ENCODE measurements around the gene LPCAT4. TPM values are rescaled to one million over a fixed set of nuclear protein-coding genes. Genes with fewer than 3 reads are reported as not detected.
"Not testable (repeated sequence)": the region's sequence is repeated elsewhere in the genome, so short reads cannot be mapped to it uniquely, and the experiment has no call there.

LPCAT4 gene
- total and polyA plus RNA-seq, 8 donors, result 9.7 to 34.6 (median 17.1) TPM

DNA sequence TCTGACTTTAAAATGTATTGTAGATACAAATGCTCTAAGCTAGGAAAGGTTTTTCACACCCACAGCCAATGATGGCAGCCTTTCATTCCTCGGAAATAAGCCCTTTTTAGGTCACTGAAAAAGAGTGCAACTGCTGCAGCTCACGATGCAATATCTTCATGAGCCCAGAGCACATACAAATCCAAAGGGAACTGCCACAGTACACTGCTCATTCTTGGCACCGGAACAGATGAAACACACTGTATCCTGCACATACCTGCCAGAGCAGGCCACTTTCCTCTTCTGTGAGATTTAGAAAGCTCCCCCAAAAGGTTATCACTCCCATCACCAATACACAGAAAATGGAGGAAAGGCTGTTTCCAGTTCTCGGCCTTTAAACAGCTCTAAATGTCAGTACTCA lies 13.5 kb upstream of the LPCAT4 start:
- intact Hi-C loops (cut with DNase I); ATAC-seq; H3K4me1 ChIP-seq; H3K27ac ChIP-seq; H3K9me3 ChIP-seq; H3K36me3 ChIP-seq; FAIRE-seq; H3K27me3 ChIP-seq; H3K4me3 ChIP-seq; DNase-seq: not testable (repeated sequence)
- WGBS, 2 donors, result 70 to 86% methylated on average over 4 of the region's 4 CpGs

GRCh38 chr15:34376856-34377255 lies 9.9 kb upstream of the LPCAT4 start:
- no peak overlapping the region for H3K27ac ChIP-seq
- TF ChIP-seq, protein P1, sequence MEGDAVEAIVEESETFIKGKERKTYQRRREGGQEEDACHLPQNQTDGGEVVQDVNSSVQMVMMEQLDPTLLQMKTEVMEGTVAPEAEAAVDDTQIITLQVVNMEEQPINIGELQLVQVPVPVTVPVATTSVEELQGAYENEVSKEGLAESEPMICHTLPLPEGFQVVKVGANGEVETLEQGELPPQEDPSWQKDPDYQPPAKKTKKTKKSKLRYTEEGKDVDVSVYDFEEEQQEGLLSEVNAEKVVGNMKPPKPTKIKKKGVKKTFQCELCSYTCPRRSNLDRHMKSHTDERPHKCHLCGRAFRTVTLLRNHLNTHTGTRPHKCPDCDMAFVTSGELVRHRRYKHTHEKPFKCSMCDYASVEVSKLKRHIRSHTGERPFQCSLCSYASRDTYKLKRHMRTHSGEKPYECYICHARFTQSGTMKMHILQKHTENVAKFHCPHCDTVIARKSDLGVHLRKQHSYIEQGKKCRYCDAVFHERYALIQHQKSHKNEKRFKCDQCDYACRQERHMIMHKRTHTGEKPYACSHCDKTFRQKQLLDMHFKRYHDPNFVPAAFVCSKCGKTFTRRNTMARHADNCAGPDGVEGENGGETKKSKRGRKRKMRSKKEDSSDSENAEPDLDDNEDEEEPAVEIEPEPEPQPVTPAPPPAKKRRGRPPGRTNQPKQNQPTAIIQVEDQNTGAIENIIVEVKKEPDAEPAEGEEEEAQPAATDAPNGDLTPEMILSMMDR (IDR thresholded peaks at IDR 0.05), result no peak
- H3K4me3 ChIP-seq, result no peak overlapping the region
- no peaks in the 10 kb centered on the region for H3K27me3 ChIP-seq
- H3K9me3 ChIP-seq, result no peaks in the 10 kb centered on the region
- intact Hi-C loops (cut with DNase I), result no loop called here
- no peaks in the 10 kb centered on the region for H3K36me3 ChIP-seq
- no peaks in the 10 kb centered on the region for H3K4me1 ChIP-seq
- no peak for ATAC-seq
- WGBS, 2 donors, result 95 to 98% methylated on average over 2 of the region's 2 CpGs
- DNase-seq, result no peak
- FAIRE-seq, result no peak

- H3K27me3 ChIP-seq; DNase-seq; H3K9me3 ChIP-seq; FAIRE-seq; ATAC-seq; H3K27ac ChIP-seq; H3K36me3 ChIP-seq; H3K4me3 ChIP-seq; H3K4me1 ChIP-seq; intact Hi-C loops (cut with DNase I): not testable (repeated sequence)
- 94 to 97% methylated on average over 2 of the region's 2 CpGs for WGBS, 2 donors
Measured at GRCh38 chr15:34375541-34375940, 8.5 kb upstream of the LPCAT4 start.

GRCh38 chr15:34374816-34375215 lies 7.8 kb upstream of the LPCAT4 start:
- intact Hi-C loops (cut with DNase I), result no loop called here
- Histone ChIP-seq H3K36me3 (no peaks in the 10 kb centered on the region), H3K4me3 (no peak overlapping the region), H3K27ac (no peak overlapping the region), H3K27me3 (no peaks in the 10 kb centered on the region), H3K9me3 (no peaks in the 10 kb centered on the region), H3K4me1 (no peaks in the 10 kb centered on the region)
- DNase-seq, result no peak
- 48 to 53% methylated on average over 2 of the region's 2 CpGs for WGBS, 2 donors
- ATAC-seq, result no peak
- FAIRE-seq, result no peak
- TF ChIP-seq, protein P1 (IDR thresholded peaks at IDR 0.05), result no peak

DNA sequence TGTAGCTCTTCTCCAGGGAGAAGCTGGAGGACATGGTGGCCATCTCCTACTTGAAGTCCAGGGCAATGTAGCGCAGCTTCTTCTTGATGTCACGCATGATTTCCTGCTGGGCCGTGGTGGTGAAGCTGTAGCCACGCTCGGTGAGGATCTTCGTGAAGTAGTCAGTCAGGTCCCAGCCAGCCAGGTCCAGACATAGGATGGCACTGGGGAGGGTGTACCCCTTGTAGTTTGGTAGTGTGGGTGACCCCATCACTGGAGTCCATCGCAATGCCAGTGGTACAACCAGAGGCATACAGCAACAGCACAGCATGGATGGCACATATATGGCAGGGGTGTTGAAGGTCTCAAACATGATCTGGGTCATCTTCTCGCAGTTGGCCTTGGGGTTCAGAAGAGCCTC lies 7.0 kb upstream of the LPCAT4 start:
- 85 to 95% methylated on average over 8 of the region's 8 CpGs for WGBS, 2 donors
- Histone ChIP-seq H3K4me1 (no peaks in the 10 kb centered on the region), H3K36me3 (no peaks in the 10 kb centered on the region), H3K9me3 (no peaks in the 10 kb centered on the region), H3K27ac (no peak overlapping the region), H3K27me3 (no peaks in the 10 kb centered on the region), H3K4me3 (no peak overlapping the region)
- intact Hi-C loops (cut with DNase I), result no loop called here
- ATAC-seq, result no peak
- no peak for FAIRE-seq
- DNase-seq, result no peak
- TF ChIP-seq, protein P1 (IDR thresholded peaks at IDR 0.05), result no peak

GRCh38 chr15:34370643-34371042 lies 3.6 kb upstream of the LPCAT4 start:
- H3K9me3 ChIP-seq, result no peaks in the 10 kb centered on the region
- TF ChIP-seq, protein P1 (IDR thresholded peaks at IDR 0.05), result no peak
- peaks cover 0 to 9% (median 0%) of the 10 kb centered on the region in 3 donors for H3K4me1 ChIP-seq
- no peaks in the 10 kb centered on the region for H3K36me3 ChIP-seq
- FAIRE-seq (no peak), DNase-seq (no peak), ATAC-seq (no peak)
- 53 to 55% methylated on average over 2 of the region's 2 CpGs for WGBS, 2 donors
- H3K27me3 ChIP-seq, result no peaks in the 10 kb centered on the region
- no peak overlapping the region for H3K27ac ChIP-seq
- no peak overlapping the region for H3K4me3 ChIP-seq
- intact Hi-C loops (cut with DNase I), result no loop called here
